ENCODE measurements around the gene INHBE.

DNA sequence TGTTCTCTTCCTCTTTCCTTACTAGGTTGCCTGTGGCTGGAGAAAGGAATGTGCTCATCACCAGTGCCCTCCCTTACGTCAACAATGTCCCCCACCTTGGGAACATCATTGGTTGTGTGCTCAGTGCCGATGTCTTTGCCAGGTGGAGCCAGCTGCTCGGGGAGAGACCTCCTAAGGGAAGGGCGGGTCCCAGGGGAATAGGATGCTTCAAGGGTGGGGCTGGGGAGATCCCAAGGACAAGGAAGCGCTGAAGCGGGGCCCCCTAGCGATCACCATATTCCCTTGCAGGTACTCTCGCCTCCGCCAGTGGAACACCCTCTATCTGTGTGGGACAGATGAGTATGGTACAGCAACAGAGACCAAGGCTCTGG lies 43.0 kb downstream of the INHBE start:
- TF ChIP-seq, protein P1, sequence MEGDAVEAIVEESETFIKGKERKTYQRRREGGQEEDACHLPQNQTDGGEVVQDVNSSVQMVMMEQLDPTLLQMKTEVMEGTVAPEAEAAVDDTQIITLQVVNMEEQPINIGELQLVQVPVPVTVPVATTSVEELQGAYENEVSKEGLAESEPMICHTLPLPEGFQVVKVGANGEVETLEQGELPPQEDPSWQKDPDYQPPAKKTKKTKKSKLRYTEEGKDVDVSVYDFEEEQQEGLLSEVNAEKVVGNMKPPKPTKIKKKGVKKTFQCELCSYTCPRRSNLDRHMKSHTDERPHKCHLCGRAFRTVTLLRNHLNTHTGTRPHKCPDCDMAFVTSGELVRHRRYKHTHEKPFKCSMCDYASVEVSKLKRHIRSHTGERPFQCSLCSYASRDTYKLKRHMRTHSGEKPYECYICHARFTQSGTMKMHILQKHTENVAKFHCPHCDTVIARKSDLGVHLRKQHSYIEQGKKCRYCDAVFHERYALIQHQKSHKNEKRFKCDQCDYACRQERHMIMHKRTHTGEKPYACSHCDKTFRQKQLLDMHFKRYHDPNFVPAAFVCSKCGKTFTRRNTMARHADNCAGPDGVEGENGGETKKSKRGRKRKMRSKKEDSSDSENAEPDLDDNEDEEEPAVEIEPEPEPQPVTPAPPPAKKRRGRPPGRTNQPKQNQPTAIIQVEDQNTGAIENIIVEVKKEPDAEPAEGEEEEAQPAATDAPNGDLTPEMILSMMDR (conservative IDR thresholded peaks at IDR 0.05; ENCODE audit: low read depth in 2 of 2): peak; percentile 40 to 51
- TF ChIP-seq EZH2 (IDR thresholded peaks at IDR 0.05; ENCODE audit: low read depth, unreplicated experiment) (no peak), POLR2AphosphoS5 (IDR thresholded peaks at IDR 0.05; ENCODE audit: low read depth) (peak; percentile 26; the same call in 1 of the 2 replicates)
